Effector memory CD4-positive, alpha-beta T cell (primary cell): Measurements from ENCODE around the gene UBN1.

Experiments
- DNase-seq, 3 donors: peaks; one replicate each; pipeline ENCODE4 v3.0.0-alpha.2; 2020
- H3K27ac ChIP-seq: 2 replicates; pipeline ENCODE4 v1.7.0; 2013; ENCODE audit warnings: mild to moderate bottlenecking, low read length, moderate library complexity; ENCODE audit not compliant: insufficient read depth, poor library complexity, severe bottlenecking
- H3K27me3 ChIP-seq: replicated peaks from 2 replicates; pipeline ENCODE4 v1.7.0; 2013; ENCODE audit warnings: mild to moderate bottlenecking, low read length; ENCODE audit not compliant: insufficient read depth, control insufficient read depth, poor library complexity, severe bottlenecking
- H3K36me3 ChIP-seq: 2 replicates; pipeline ENCODE4 v1.7.0; 2013; ENCODE audit warnings: mild to moderate bottlenecking, low read length, moderate library complexity; ENCODE audit not compliant: control insufficient read depth, insufficient read depth
- H3K4me1 ChIP-seq: 2 replicates; pipeline ENCODE4 v1.7.0; 2013; ENCODE audit warnings: low read length, mild to moderate bottlenecking; ENCODE audit not compliant: control insufficient read depth, insufficient read depth, poor library complexity, severe bottlenecking
- H3K4me3 ChIP-seq: 2 replicates; pipeline ENCODE4 v1.7.0; 2013; ENCODE audit warnings: low read length, low read depth, mild to moderate bottlenecking; ENCODE audit not compliant: insufficient read depth, poor library complexity, severe bottlenecking
- H3K9me3 ChIP-seq: 2 replicates; pipeline ENCODE4 v1.7.0; 2013; ENCODE audit warnings: mild to moderate bottlenecking, low read length, moderate library complexity; ENCODE audit not compliant: control insufficient read depth

The UBN1 gene

DNA sequence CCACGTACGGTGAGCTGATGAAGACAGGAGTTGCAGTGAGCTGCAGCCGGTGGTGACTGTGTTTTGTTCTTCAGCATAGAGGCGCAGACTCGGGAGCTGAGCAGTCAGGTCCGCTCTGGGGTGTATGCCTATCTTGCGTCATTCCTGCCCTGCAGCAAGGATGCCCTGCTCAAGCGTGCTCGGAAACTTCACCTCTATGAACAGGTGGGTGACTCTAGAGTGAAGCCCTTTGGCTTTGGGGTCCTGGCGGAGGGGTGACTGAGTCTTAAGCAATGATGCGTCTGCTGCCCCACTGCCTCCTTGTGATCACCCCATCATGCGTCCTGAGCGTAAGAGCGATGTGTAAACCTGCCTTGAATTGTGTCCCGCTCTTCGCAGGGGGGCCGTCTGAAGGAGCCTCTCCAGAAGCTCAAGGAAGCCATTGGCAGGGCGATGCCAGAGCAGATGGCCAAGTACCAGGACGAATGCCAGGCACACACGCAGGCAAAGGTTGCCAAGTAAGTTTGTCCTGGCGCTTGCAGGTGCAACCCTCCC is 22.9 kb downstream of the UBN1 start:
- H3K36me3 ChIP-seq = peaks cover 64% of the 10 kb centered on the region
- H3K4me3 ChIP-seq = no peak overlapping the region
- H3K27me3 ChIP-seq = no peaks in the 10 kb centered on the region
- no peaks in the 10 kb centered on the region for H3K4me1 ChIP-seq
- no peaks in the 10 kb centered on the region for H3K9me3 ChIP-seq
- no peak for DNase-seq
- no peak overlapping the region for H3K27ac ChIP-seq

DNA sequence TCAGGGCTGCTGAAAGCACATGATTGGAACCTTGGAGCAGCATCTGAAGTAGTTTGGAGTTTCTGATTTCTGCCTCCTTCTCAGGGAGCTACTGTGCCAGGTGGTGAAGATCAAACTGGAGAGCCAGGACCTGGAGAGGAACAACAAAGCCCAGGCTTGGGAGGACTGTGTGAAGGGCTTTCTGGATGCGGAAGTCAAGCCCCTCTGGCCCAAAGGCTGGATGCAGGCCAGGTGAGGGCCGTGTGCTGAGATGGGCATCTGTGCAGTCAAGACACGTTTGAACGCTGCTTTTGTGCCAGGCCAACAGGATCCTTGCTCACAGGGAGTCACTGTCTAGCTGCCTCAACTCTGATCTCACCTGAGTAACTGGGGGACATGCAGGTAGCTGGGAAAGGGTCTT is 23.8 kb downstream of the UBN1 start:
- no peaks in the 10 kb centered on the region for H3K9me3 ChIP-seq
- DNase-seq = no peak
- no peaks in the 10 kb centered on the region for H3K27me3 ChIP-seq
- H3K4me1 ChIP-seq = no peaks in the 10 kb centered on the region
- H3K27ac ChIP-seq = no peak overlapping the region
- no peak overlapping the region for H3K4me3 ChIP-seq
- H3K36me3 ChIP-seq = peaks cover 69% of the 10 kb centered on the region

DNA sequence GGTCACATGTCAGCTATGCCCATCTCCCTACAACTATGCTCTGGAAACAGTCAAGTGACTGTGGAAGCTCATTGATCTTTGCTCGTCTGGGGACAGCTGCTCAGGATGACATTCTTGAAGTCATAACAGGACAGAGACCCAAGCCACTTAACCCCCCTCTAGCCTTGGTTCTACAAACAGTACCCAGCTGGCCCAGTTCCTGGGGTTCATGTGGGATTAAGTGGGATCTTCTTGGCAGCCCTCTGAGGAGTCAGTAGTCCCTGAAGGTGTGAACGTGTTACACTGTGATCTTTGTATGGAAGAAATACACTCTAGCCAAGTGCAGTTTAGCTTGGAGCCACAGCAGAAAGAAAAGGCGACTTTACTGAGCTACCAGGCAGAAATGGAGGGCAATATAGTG is 25.8 kb downstream of the UBN1 start:
- Histone ChIP-seq H3K4me3 (no peak overlapping the region), H3K9me3 (no peaks in the 10 kb centered on the region)
- no peak for DNase-seq

GRCh38 chr16:4874666-4875065 is 27.4 kb downstream of the UBN1 start:
- Histone ChIP-seq H3K36me3 (peaks cover 79% of the 10 kb centered on the region), H3K27me3 (no peaks in the 10 kb centered on the region), H3K4me1 (no peaks in the 10 kb centered on the region), H3K9me3 (no peaks in the 10 kb centered on the region), H3K27ac (no peak overlapping the region), H3K4me3 (no peak overlapping the region)
- no peak for DNase-seq

More for the DNA sequence above, 25.8 kb downstream of the UBN1 start:
- H3K36me3 ChIP-seq = peaks cover 82% of the 10 kb centered on the region
- no peaks in the 10 kb centered on the region for H3K4me1 ChIP-seq
- no peak overlapping the region for H3K27ac ChIP-seq
- no peaks in the 10 kb centered on the region for H3K27me3 ChIP-seq

GRCh38 chr16:4876646-4877379 is 29.5 kb downstream of the UBN1 start:
- Histone ChIP-seq H3K36me3 (peaks cover 79% of the 10 kb centered on the region), H3K4me3 (no peak overlapping the region), H3K27me3 (no peaks in the 10 kb centered on the region), H3K27ac (no peak overlapping the region), H3K4me1 (no peaks in the 10 kb centered on the region), H3K9me3 (no peaks in the 10 kb centered on the region)
- no peak for DNase-seq

DNA sequence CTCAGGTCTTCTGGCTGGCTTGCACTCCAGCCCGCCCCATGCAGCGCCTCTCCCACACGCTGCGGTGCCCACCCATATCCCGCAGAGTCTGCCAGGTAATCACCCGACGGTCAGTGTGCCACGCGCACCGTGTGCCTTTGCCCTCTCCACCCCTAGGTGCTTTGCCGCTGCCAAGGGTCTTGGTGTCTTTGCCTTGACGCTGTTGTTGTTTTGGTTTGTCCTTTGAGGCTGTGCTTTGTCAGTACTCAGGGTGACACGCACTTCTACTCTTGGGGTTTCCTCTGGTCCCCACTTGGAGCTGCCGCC is 30.1 kb downstream of the UBN1 start:
- Histone ChIP-seq H3K36me3 (peaks cover 78% of the 10 kb centered on the region), H3K4me1 (no peaks in the 10 kb centered on the region), H3K9me3 (no peaks in the 10 kb centered on the region), H3K27ac (no peak overlapping the region), H3K27me3 (no peaks in the 10 kb centered on the region), H3K4me3 (no peak overlapping the region)
- DNase-seq = no peak

DNA sequence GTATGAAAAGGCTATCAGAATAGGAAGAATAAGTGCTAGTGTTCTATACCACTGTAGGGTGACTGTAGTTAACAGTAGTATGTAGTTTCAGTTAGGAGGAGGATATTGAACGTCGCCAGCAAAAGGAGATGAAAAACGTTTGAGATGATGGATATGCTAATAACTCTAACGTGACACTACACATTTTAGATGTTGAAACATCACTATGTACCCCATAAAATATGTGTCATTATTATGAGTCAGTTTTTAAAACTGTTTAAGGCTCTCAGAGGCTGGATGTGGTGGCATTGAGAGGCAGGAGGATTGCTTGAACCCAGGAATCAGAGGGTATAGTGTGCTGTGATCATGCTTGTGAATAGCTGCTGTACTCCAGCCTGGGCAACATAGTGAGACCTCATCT is 31.8 kb downstream of the UBN1 start:
- no peak for DNase-seq
- H3K27ac ChIP-seq = no peak overlapping the region
- no peaks in the 10 kb centered on the region for H3K4me1 ChIP-seq
- H3K36me3 ChIP-seq = peaks cover 81% of the 10 kb centered on the region
- H3K9me3 ChIP-seq = no peaks in the 10 kb centered on the region
- H3K4me3 ChIP-seq = no peak overlapping the region
- H3K27me3 ChIP-seq = no peaks in the 10 kb centered on the region

GRCh38 chr16:4880006-4880580 is 32.8 kb downstream of the UBN1 start:
- peaks cover 73% of the 10 kb centered on the region for H3K36me3 ChIP-seq
- H3K27ac ChIP-seq = no peak overlapping the region
- no peaks in the 10 kb centered on the region for H3K4me1 ChIP-seq
- no peaks in the 10 kb centered on the region for H3K9me3 ChIP-seq
- H3K27me3 ChIP-seq = no peaks in the 10 kb centered on the region
- DNase-seq = no peak
- H3K4me3 ChIP-seq = no peak overlapping the region

- Histone ChIP-seq H3K27ac (no peak overlapping the region), H3K4me1 (no peaks in the 10 kb centered on the region), H3K27me3 (no peaks in the 10 kb centered on the region), H3K4me3 (no peak overlapping the region), H3K36me3 (peaks cover 65% of the 10 kb centered on the region), H3K9me3 (no peaks in the 10 kb centered on the region)
- no peak for DNase-seq
Measured at GRCh38 chr16:4882000-4882632, 34.8 kb downstream of the UBN1 start.

DNA sequence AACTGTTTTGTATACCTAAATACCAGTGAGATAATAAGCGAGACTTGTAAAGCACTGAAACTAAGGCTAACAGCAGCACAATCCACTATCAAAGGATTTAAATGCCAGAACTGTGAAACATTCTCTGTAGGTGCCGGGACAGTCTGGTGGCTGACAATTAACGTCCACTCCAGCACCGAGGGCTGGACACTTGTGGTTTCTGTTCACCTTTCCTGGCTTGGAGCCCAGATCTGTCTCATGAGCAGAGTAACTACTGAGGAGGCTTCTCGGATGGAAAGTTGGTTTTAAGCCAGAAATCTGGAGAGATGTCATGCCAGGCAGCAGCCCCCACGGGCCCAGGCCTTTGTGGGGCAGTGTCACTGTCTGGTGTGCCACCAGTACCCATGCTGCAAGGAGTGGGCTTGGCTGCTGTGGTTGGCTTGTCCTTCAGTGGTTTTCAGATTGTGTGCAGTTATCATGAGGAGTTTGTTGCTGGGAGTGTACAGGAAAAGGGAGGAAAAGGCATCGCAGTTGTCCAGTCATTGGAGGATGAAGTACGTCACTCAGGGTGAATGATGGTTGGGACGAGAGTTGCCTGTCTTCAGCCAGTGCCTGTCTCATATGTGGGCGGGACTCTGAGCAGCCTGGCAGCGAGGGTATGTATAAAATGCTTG is 35.5 kb downstream of the UBN1 start:
- no peak overlapping the region for H3K4me3 ChIP-seq
- DNase-seq = no peak
- no peaks in the 10 kb centered on the region for H3K27me3 ChIP-seq
- H3K4me1 ChIP-seq = no peaks in the 10 kb centered on the region
- H3K36me3 ChIP-seq = peaks cover 61% of the 10 kb centered on the region
- H3K9me3 ChIP-seq = no peaks in the 10 kb centered on the region
- H3K27ac ChIP-seq = no peak overlapping the region
